MM.1S (cell line): ENCODE measurements around the gene SWAP70.

ENCODE experiments used
- DNase-seq: peaks from one replicate; pipeline ENCODE4 v3.0.0-alpha.2; 2015
- H2AFZ ChIP-seq: fragments of 300-600 bp; sonication (generic); 2 replicates; pipeline ENCODE4 v1.6.0; 2016; ENCODE audit warnings: antibody characterized with exemption, low read length
- H3F3A ChIP-seq: fragments of 300-600 bp; sonication (generic); 2 replicates; pipeline ENCODE4 v1.6.1; 2016; ENCODE audit warnings: mild to moderate bottlenecking, antibody characterized with exemption, low read length, moderate library complexity, mixed read lengths; ENCODE audit not compliant: insufficient read depth
- H3K27ac ChIP-seq: fragments of 300-600 bp; sonication (generic); 2 replicates; pipeline ENCODE4 v1.5.1; 2016; ENCODE audit warnings: mild to moderate bottlenecking, low read length
- H3K27me3 ChIP-seq: fragments of 300-600 bp; sonication (generic); replicated peaks from 2 replicates; pipeline ENCODE4 v1.6.0; 2016; ENCODE audit warnings: low read length; ENCODE audit not compliant: insufficient read depth
- H3K36me3 ChIP-seq: fragments of 300-600 bp; sonication (generic); replicated peaks from 2 replicates; pipeline ENCODE4 v1.6.1; 2016; ENCODE audit warnings: mild to moderate bottlenecking, low read length, mixed read lengths; ENCODE audit not compliant: insufficient read depth
- H3K4me1 ChIP-seq: fragments of 300-600 bp; sonication (generic); 2 replicates; pipeline ENCODE4 v1.6.1; 2016; ENCODE audit warnings: low read length, mixed read lengths
- H3K4me2 ChIP-seq: fragments of 300-600 bp; sonication (generic); 2 replicates; pipeline ENCODE4 v1.6.0; 2016; ENCODE audit warnings: low read depth, low read length
- H3K4me3 ChIP-seq: fragments of 300-600 bp; sonication (generic); 2 replicates; pipeline ENCODE4 v1.5.1; 2016; ENCODE audit warnings: low read length, mixed read lengths
- H3K79me2 ChIP-seq: fragments of 300-600 bp; sonication (generic); 2 replicates; pipeline ENCODE4 v1.6.1; 2016; ENCODE audit warnings: mixed run types, low read length, mixed read lengths
- H3K9ac ChIP-seq: fragments of 300-600 bp; sonication (generic); 2 replicates; pipeline ENCODE4 v1.6.1; 2016; ENCODE audit warnings: low read length, mixed read lengths
- H3K9me2 ChIP-seq: fragments of 300-600 bp; sonication (generic); replicated peaks from 2 replicates; pipeline ENCODE4 v1.6.1; 2016; ENCODE audit warnings: mild to moderate bottlenecking, low read length, mixed read lengths; ENCODE audit not compliant: insufficient read depth
- H3K9me3 ChIP-seq: fragments of 300-600 bp; sonication (generic); replicated peaks from 2 replicates; pipeline ENCODE4 v1.6.1; 2016; ENCODE audit warnings: mild to moderate bottlenecking, low read length, mixed read lengths; ENCODE audit not compliant: insufficient read depth
- H4K20me1 ChIP-seq: fragments of 300-600 bp; sonication (generic); 2 replicates; pipeline ENCODE4 v1.6.1; 2016; ENCODE audit warnings: mild to moderate bottlenecking, low read length, moderate library complexity, mixed read lengths; ENCODE audit not compliant: insufficient read depth
- CTCF ChIP-seq: fragments of 300-600 bp; sonication (generic); IDR thresholded peaks from 2 replicates; pipeline ENCODE4 v1.5.1; 2016; ENCODE audit warnings: antibody characterized with exemption, low read length, mixed read lengths
- EZH2 ChIP-seq: fragments of 300-600 bp; sonication (generic); optimal IDR thresholded peaks from 2 replicates; pipeline ENCODE3; 2017; ENCODE audit warnings: low read depth, mild to moderate bottlenecking, antibody characterized with exemption, low read length, mixed read lengths
- EZH2phosphoT487 ChIP-seq: fragments of 300-600 bp; sonication (generic); IDR thresholded peaks from 2 replicates; pipeline ENCODE4 v1.6.1; 2018; ENCODE audit warnings: antibody characterized with exemption, low read length

Gene SWAP70

GRCh38 chr11:9758637-9759518 lies 95.0 kb downstream of the SWAP70 start:
- peak overlapping the region; percentile 96 for H2AFZ ChIP-seq
- H3K27ac ChIP-seq, result peak overlapping the region; percentile 45; the same call in 1 of the 2 replicates
- peak; percentile 53 for DNase-seq
- peaks cover 7% of the 10 kb centered on the region; the same call in 1 of the 2 replicates for H3F3A ChIP-seq
- H3K27me3 ChIP-seq, result no peaks in the 10 kb centered on the region
- peak overlapping the region; percentile 80 for H3K4me3 ChIP-seq
- peaks cover 8% of the 10 kb centered on the region; the same call in 1 of the 2 replicates for H3K79me2 ChIP-seq
- H3K9me2 ChIP-seq, result no peaks in the 10 kb centered on the region
- no peaks in the 10 kb centered on the region for H3K9me3 ChIP-seq
- H3K4me2 ChIP-seq, result peak overlapping the region; percentile 99
- peak overlapping the region; percentile 87 for H3K9ac ChIP-seq
- H4K20me1 ChIP-seq, result no peaks in the 10 kb centered on the region
- TF ChIP-seq CTCF, result no peak; the same call in none of the 2 replicates
- no peak for TF ChIP-seq EZH2
- no peak for TF ChIP-seq EZH2phosphoT487
- H3K4me1 ChIP-seq, result peaks cover 17% of the 10 kb centered on the region
- no peaks in the 10 kb centered on the region for H3K36me3 ChIP-seq

- Histone ChIP-seq H3K36me3 (no peaks in the 10 kb centered on the region), H3F3A (peaks cover 7% of the 10 kb centered on the region; the same call in 1 of the 2 replicates), H3K4me1 (peaks cover 17% of the 10 kb centered on the region), H4K20me1 (no peaks in the 10 kb centered on the region), H3K27ac (no peak overlapping the region), H3K4me3 (peak overlapping the region; percentile 80), H3K9me3 (no peaks in the 10 kb centered on the region), H3K9me2 (no peaks in the 10 kb centered on the region), H3K9ac (peak overlapping the region; percentile 87; the same call in 1 of the 2 replicates), H2AFZ (peak overlapping the region; percentile 96; the same call in 1 of the 2 replicates), H3K79me2 (peaks cover 8% of the 10 kb centered on the region; the same call in 1 of the 2 replicates), H3K4me2 (peak overlapping the region; percentile 99), H3K27me3 (no peaks in the 10 kb centered on the region)
- no peak for DNase-seq
- TF ChIP-seq EZH2phosphoT487 (no peak), EZH2 (no peak), CTCF (no peak)
These were observed 95.8 kb downstream of the SWAP70 start for GRCh38 chr11:9759519-9760192.

GRCh38 chr11:9760193-9760575 lies 96.3 kb downstream of the SWAP70 start:
- H3K27me3 ChIP-seq, result no peaks in the 10 kb centered on the region
- no peak overlapping the region for H2AFZ ChIP-seq
- peaks cover 19% of the 10 kb centered on the region for H3K4me1 ChIP-seq
- peaks cover 7% of the 10 kb centered on the region; the same call in 1 of the 2 replicates for H3F3A ChIP-seq
- no peak overlapping the region for H3K9ac ChIP-seq
- TF ChIP-seq CTCF (no peak), EZH2phosphoT487 (no peak), EZH2 (no peak)
- no peak overlapping the region for H3K4me3 ChIP-seq
- no peak for DNase-seq
- no peaks in the 10 kb centered on the region for H3K9me2 ChIP-seq
- H3K79me2 ChIP-seq, result peaks cover 8% of the 10 kb centered on the region; the same call in 1 of the 2 replicates
- no peak overlapping the region for H3K27ac ChIP-seq
- H3K4me2 ChIP-seq, result no peak overlapping the region
- H3K9me3 ChIP-seq, result no peaks in the 10 kb centered on the region
- H3K36me3 ChIP-seq, result no peaks in the 10 kb centered on the region
- no peaks in the 10 kb centered on the region for H4K20me1 ChIP-seq
